Ramos (cell line): ENCODE measurements around the gene CDX1.

Source experiments
- in situ Hi-C: fragments of 300-500 bp; cut with MboI; formaldehyde crosslinking; loops from one replicate; pipeline ENCODE4 v1.14.3; 2022; ENCODE audit warnings: low sequenced_read_pairs; ENCODE audit not compliant: unreplicated experiment

The CDX1 gene

DNA sequence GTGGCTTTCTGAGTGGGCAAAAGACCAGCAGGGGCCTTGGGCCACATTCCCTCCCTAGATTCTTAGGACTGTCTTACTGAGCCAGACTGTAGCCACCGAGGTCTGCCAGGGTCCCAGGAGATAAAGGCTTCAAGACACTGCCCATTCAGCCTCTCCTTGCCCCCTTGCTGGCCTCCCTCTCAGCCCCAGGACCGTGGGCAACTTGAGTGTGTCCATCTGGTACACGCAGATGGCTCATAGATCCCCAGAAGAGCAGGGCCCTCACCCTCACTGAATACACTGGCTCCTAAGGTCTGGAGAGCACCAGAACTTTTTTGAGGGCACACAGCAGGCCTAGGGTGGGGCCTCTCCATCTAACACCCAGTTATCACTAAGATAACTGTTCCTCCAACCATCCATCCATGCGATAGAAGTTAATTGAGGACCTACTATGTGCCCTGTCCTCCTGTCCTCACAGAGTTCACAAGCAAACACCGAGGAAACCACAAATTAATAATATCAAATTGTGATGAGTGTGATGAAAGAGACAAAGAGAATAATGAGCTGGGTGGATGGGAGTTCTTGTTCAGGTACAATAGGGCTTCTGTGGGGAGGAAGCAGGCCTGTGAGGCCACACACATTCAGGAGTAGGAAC is 6.0 kb upstream of the CDX1 start:
- in situ Hi-C loops, result no loop called here

DNA sequence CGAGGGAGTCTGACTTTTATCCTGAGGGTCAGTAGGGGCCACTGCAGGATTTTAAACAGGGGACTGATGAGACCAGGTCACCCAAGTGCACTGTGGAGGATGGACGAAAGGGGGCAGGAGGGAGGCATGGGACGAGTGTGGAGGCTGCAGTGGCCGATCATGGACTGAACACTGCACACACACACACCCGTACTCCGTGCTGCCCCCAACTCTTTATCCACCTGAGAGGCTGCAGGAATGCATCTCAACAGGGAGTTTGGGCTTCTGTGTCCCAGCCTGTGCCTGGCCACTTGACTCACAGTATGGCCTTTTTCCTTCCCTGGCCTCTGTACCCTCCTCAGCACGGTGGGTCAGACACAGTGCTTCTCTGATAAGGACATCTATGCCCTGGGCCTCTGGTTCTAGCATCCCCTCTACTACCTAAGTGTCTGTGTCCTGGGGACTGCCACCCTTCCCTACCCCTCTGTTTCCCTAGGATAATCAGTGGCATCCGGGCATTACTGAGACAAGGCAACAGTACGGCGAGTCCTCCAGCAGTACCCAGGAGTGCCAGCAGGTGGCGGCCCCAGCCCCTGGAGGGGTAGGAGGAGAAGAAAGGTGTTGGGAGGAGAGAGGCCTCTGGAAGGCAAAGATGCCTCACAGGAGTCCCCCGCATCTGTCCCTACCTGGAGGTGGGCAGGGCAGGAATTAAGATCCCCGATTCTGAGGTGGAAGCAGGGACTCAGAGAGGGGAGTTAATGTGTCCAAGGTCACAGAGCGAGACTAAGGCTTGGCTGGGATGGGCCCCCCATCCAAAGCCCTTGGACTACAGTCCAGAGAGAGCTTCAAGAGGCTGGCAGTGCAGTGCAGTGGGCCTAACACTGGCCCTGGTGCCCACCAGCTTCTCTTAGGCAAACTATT is 5.1 kb upstream of the CDX1 start:
- in situ Hi-C loops, result no loop called here

DNA sequence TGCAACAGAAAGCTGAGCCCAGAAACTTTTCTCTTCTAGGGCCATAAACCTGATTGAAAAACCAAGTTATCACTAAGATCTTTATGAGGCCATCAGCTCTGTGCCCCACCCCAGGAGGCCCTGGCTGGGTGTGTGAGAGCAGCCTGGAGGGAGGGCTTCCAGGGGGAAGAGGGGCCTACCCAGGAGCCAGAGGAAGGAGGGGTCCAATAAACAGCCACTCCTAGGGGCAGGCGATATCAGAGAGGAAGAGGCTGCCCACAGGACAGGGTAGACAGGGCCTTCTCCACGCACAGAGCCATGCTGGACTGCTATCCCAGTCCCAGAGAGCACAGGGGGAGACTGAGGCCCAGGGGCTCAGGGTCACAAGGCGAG is 4.5 kb upstream of the CDX1 start:
- in situ Hi-C loops, result no loop called here

DNA sequence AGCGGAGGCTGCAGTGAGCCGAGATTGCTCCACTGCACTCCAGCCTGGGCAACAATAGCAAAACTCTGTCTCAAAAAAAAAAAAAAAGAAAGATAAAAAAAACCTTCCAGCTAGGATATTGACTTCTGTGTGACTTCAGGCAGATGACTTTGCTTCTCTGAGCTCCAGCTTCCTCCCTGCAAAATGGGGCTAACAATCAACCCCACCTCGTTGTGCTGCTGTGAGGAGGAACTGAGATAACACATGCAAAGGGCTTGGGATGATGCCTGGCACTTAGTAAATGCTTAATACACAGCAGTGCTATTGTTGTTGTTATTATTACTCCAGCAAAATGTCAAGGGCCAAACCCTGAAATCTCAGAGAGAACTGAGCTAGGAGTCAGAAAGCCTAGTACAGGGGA is 3.5 kb upstream of the CDX1 start:
- in situ Hi-C loops, result no loop called here

DNA sequence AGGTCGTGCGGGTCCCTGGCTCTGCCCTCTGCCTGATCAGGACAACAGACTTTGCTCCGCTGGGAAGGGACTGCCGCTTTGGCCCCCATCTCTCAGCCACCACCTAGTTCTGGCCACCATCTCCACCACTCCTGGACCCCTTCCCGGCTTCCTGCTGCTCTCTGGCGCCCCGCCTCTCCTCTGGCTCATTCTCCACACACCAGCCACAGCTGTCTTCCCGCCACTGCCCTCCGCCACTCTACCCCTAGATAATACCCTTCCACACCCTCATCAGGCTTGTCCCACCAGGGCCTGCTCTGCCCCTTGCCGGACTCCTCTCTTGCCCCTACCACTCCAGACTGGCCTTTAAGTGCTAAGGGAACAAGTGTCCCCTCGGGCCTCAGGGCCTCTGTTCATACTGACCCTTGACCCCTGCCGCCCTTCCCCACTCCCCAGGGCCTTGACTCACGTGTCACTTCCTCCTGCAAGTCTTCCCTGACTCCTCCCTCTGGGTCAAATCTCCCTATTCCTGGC is 3.0 kb upstream of the CDX1 start:
- in situ Hi-C loops, result no loop called here

DNA sequence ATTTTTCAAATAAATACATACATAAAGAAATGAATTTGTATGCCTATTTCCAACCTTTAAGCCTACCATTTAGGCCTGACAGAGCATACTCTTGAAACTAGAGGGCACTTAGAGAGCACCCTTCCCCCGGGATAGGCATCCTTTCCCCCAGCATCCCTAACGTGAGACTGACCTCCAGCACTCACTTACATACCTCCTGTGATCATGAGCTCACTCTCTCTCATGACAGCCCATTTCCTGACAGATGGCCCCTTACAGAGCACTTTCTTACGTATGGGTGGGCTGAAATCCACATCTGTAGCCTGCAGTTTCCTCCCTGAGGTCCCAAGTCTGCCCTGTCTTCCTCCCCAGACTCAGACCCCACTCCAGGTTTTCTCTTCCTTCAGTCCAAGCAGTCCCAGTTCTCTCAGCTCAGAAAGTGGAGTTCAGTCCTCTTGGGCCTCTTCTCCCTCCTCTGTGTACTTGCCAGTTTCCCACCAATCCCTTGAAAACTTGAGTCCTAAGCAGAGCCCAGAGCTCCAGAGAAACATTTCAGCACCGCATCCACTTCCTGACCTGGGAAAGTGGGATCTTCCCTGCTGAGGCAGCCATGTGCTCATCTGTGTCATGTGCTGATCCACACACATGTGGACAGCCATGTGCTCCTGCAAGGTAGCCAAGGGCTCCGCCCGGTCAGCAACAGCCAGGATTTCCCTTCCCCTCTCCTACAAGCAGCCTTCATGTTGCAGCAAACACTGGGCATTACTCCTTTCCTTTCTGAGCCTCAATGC is 2.2 kb upstream of the CDX1 start:
- in situ Hi-C loops, result no loop called here

DNA sequence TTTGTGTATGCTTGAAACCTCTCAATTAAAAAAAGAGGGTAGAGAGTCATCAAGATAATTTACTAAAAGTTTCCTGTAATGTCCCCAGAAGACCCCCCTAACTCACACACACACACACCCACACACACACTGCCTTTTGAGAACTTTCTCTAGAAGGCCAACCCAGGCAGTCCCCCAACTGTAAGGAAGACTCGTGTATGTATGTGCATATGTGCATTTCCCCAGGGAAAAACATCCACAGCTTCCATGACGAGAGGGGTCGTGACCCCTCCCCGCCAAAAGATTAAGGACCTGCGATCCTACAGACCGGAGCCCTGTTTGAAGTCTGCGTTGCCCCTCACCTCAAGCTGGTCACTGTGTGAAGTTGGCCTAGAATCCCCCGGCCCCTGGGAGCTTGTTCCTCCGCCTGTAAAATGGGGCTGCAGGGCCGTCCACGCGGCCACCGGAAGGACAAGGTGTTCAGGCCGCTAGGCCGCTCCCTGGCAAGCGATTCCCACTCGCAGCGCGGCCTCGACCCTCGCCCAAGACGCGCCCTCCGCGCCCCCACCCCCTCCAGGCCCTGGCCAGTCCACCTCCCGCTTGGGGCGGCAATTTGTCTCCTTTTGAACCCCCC is 435 bp upstream of the CDX1 start:
- in situ Hi-C loops, result no loop called here

DNA sequence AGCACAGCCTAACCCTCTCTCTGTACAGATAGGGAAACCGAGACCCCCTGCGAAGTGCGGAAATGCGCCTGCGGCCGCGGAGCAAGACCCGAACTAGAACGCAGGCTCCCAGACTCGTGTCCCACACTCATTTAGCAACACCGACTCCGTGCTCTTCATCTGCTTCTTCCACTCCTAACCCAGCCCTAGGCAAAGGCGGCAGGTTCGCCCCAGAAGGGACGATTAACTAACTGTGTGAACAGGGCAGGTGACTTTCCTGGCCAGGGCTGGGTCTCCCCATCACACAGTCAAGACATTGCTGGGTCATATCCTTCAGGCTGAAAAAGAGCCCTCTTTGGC is 903 bp downstream of the CDX1 start:
- in situ Hi-C loops, result no loop called here

DNA sequence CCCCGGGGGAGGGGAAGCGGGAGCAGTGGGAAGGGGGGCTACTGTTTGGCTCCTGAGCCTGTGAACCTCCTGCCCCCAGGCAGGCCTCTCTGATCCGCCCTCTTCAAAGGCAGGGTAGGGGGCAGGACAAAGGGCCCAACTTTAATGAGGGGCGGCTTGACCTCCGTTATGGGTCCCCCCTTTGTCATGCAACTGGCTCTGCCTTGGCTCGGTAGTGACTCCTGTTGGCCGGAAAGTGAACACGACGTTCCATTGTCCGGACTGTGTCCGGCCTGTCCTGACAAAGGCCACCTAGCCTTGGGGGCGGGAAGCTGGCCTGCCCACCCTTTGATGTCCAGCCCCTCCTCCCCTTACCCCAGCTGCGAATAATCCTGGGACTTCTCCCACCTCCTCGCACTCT is 1.3 kb downstream of the CDX1 start:
- in situ Hi-C loops, result no loop called here

DNA sequence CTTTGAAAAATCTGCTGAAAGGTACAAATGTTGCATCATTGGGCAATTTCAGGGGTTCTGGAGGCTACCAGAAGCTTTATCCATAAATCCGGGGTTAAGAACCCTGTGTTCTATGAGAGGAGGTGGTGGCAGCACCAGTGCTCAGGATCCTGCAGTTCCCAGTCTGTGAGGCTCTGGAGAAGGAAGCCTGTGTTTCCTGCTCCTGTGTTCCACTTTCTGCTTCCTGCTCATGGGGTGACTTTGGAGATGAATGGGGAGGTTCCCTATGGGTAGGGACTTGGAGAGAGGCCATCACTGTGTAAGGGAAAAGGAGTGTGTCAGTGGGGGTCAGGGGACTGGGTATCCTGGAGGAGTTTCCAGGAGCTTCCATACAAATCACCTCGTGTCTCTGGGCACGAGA is 2.3 kb downstream of the CDX1 start:
- in situ Hi-C loops, result no loop called here

DNA sequence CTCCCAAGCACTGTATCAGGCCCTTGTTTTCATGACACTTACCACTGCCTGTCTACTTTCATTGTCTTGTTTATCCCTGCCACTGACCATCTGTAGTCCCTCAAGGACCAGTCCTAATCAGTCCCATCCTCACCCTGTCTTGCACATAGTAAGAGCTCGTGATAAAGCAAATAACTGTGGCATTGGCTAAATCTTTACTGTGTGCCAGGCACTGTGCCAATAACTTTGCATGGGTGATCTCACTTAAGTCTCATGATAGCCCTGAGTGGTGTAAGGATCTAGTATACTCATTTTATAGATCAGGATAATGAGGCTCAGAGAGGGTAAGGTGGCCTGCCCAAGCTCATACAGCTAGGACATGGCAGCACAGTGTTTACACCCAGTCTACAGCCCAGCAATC is 5.6 kb downstream of the CDX1 start:
- in situ Hi-C loops, result no loop called here

DNA sequence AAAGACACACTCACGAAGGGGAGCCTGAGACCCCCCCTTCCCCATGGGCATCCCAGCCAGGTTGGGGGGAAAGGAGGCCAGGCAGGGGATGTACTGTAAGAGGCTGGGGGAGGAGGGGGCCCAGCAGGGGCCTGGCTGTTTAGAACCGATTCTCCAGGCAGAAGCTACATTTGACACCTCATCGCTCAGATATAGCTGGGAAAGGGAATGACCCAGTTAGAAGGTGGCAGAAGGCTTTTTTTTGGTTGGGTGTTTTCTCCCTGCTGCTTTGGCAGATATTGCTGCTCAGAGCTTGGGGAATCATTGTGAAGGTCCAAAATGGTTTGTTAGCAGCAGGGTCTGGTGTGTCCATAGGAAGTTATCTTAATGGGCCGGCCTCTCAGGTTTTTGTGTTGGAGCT is 6.0 kb downstream of the CDX1 start:
- in situ Hi-C loops, result no loop called here

DNA sequence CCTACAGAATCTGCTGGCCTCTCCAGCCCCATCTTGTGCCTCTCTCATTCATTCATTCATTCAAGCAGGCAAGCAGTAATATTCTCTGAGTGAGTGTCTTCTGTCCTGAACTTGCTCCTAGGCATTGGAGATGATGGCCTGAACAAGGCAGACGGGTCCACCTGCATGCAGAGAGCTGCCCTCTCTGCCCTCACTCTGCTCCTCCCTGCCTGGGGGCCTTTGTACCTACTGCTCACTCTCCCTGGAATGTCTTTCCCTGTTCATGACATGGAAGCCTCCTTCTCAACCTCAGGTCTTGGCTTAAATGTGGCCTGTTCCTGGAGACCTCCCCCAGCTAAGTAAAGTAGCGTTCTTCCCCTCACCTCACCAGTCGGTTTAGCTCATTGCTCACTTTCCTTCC is 6.6 kb downstream of the CDX1 start:
- in situ Hi-C loops, result no loop called here

DNA sequence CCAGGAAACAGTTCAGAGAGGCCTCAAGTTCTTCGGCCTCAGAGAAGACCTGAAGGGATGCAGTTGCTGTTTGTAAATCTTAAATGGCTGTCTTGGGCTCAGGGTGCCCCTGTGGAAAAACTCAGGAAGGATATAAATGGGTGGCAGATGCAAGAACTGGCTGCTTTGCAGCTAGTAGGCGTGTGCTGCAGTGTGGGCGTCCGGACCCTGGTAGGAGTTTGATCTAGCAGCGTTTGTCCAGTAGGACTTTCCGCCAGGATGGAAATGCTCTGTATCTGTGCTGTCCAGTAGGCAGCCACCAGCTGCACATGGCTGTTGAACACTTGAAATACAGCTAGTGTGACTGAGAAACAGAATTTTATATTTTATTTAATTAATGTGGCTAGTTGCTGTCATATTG is 7.7 kb downstream of the CDX1 start:
- in situ Hi-C loops, result no loop called here

DNA sequence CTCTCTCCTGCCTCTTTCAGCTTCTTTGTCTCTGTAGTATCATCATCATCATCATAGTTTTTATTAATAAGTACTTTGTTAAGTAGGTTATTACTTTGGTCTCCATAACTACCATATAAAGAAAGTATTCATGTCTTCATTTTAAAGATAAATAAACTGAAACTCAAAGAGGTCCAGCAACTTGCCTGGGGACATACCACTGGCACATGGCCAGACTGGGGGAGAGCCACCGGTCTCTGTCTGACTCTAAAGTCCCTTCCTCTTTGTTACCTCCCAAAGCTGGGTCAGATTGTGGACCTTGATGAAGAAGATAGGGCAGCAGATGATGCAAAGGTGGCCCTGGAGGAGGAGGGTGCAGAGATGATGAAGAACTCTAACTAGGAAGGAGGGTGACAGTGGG is 8.5 kb downstream of the CDX1 start:
- in situ Hi-C loops, result no loop called here

DNA sequence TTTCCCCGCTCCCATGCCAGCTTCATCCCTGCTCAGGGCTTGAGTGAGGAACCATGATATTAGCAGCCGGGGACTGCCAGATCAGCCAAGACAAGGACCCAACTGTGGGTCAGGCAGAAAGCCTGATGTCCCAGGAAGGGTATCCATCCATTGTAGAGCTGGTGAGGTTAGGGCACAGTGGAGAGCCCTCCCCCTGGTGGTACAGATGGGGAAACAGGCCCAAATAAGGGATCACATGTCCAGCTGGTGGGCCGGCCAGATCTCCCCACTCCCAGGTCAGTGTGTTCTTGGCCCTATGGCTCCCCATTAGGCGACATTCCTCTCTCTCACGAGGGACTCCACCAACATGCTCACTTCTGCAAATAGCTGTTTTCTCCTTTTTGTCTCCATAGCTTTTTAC is 9.0 kb downstream of the CDX1 start:
- in situ Hi-C loops, result no loop called here

DNA sequence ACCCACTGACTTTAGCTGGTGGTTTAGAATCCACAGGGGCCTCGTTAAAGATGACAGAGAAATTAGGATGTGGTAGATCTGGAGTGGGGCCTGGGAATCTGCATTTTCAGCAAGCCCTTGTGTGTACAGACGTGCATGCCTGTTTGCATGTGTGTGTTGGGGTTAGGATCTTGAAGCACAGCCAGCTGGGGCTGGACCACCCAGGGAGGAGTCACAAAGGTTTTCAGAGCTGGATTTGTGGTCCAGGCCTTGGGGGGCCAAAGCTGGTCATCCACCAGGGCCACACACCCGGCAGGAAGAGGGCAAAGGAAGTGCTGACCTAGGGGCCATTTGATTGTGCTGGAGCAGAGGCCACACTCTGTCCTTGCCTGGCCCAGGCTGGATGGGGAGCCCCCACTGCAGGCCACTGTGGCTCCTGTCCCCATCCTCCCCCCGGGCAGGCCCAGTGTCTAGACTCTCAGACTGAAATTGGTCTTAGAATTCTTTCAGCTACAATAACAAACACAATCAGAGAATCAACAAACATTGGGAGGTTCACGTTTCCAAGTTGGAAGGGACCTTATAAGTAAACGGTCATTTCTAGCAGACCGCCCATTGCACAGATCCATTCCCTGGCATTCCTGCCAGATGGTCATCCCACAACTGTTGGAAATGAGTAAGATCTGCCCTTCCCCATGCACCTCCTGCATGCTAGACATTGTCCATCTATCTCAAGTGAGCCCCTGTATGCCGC is 10.3 kb downstream of the CDX1 start:
- in situ Hi-C loops, result no loop called here

DNA sequence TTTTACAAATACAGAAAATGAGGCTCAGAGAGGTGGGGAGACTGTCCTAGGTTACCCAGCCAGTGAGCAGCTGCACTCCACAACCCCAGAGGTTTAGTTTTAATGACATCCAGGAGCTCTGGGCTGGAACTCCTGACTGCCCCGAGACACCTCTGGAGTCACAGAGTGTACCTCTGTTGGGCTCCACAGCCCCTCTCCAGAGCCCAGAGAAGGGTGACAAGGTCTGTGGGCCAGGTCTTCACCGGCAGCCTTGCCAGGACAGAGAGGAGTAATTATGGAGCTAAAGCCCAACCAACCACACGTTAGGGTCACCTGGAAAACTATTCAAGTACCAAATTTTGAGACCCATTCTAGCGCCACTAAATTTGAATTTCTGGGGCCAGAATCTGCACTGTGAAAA is 11.1 kb downstream of the CDX1 start:
- in situ Hi-C loops, result no loop called here

DNA sequence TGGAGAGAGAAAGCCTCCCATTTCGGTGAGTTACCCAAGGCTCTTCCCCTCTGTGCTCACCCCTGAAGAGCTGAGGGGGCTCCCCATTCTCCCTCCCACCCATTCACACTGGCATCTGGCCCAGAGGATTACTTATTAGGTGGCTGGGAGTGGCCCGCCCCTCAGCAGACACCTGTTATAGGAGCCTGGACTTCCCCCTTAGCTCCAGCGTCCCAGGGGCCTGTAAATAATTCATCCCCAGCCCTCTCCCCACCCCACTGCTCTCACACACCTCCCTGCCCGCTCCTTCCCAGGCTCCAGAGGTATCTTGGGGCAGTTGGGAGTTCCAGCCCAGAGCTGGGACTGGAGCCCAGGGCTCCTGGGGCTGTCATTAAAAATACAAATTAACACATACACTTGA is 11.7 kb downstream of the CDX1 start:
- in situ Hi-C loops, result no loop called here

DNA sequence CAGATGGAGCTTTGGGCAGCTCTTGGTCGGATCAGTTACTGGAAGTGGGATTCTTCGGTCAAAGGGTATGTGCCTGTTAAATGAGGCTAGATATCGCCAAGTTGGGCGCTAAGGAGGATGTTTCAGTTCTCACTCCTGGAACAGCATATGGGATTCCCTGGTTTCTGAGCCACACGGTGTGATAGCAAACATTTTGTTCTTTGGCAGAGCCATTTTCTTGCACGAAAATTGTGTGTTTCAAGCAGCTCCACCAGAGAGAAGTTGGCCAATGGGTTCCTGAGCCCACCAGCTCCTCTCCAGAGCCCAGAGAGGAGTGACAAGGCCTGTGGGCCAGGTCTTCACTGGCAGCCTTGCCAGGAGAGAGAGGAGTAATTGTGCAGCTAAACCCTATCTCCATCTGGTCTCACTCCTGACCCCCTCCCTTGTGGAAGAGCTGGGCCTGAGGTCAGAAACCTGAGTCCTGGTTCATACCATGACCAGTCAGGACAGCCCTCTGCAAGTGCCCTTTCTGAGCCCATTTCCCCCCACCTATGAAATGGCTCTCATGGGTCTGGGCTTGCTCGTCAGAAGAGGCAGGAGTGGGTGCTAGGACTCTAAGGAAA is 12.5 kb downstream of the CDX1 start:
- in situ Hi-C loops, result no loop called here
